Measurements from ENCODE around the gene FRZB.

FRZB gene

GRCh38 chr2:182845794-182846417 lies 20.5 kb downstream of the FRZB start:
- DNase-seq, result no peak

- DNase-seq, result no peak
Measured at GRCh38 chr2:182836451-182836850, 30.0 kb downstream of the FRZB start.

- no peak for DNase-seq
Measured at GRCh38 chr2:182834293-182834692, 32.1 kb downstream of the FRZB start.

GRCh38 chr2:182833084-182833854 lies 33.2 kb downstream of the FRZB start:
- no peak for DNase-seq

GRCh38 chr2:182831921-182832320 lies 34.5 kb downstream of the FRZB start:
- DNase-seq, result no peak

- no peak for DNase-seq
Measured at GRCh38 chr2:182831101-182831500, 35.3 kb downstream of the FRZB start.

GRCh38 chr2:182827182-182827879 lies 39.1 kb downstream of the FRZB start:
- DNase-seq, result no peak

GRCh38 chr2:182826496-182826895 lies 39.9 kb downstream of the FRZB start:
- no peak for DNase-seq

- no peak for DNase-seq
Measured at GRCh38 chr2:182826064-182826463, 40.4 kb downstream of the FRZB start.

- no peak for DNase-seq
Measured at GRCh38 chr2:182824767-182825158, 41.7 kb downstream of the FRZB start.

- DNase-seq, result no peak
Measured at GRCh38 chr2:182824056-182824766, 42.2 kb downstream of the FRZB start.

GRCh38 chr2:182822733-182823132 lies 43.7 kb downstream of the FRZB start:
- DNase-seq, result no peak

GRCh38 chr2:182821182-182821581 lies 45.3 kb downstream of the FRZB start:
- DNase-seq, result no peak

GRCh38 chr2:182819412-182819811 lies 47.0 kb downstream of the FRZB start:
- DNase-seq, result no peak

- DNase-seq, result peak in 1 of 58 donors; percentile 1
Measured at GRCh38 chr2:182818925-182819324, 47.5 kb downstream of the FRZB start.

- DNase-seq, result no peak
Measured at GRCh38 chr2:182818501-182818900, 47.9 kb downstream of the FRZB start.

- DNase-seq, result no peak
Measured at GRCh38 chr2:182817558-182817957, 48.9 kb downstream of the FRZB start.

- DNase-seq, result no peak
Measured at GRCh38 chr2:182816866-182817265, 49.6 kb downstream of the FRZB start.

- no peak for DNase-seq
Measured at GRCh38 chr2:182814804-182815203, 51.6 kb downstream of the FRZB start.

GRCh38 chr2:182814380-182814779 lies 52.1 kb downstream of the FRZB start:
- DNase-seq, result no peak

GRCh38 chr2:182810087-182810486 lies 56.4 kb downstream of the FRZB start:
- DNase-seq, result no peak

- no peak for DNase-seq
Measured at GRCh38 chr2:182807319-182807718, 59.1 kb downstream of the FRZB start.
